ENCODE results near the gene CACNA2D2.

The CACNA2D2 gene

DNA sequence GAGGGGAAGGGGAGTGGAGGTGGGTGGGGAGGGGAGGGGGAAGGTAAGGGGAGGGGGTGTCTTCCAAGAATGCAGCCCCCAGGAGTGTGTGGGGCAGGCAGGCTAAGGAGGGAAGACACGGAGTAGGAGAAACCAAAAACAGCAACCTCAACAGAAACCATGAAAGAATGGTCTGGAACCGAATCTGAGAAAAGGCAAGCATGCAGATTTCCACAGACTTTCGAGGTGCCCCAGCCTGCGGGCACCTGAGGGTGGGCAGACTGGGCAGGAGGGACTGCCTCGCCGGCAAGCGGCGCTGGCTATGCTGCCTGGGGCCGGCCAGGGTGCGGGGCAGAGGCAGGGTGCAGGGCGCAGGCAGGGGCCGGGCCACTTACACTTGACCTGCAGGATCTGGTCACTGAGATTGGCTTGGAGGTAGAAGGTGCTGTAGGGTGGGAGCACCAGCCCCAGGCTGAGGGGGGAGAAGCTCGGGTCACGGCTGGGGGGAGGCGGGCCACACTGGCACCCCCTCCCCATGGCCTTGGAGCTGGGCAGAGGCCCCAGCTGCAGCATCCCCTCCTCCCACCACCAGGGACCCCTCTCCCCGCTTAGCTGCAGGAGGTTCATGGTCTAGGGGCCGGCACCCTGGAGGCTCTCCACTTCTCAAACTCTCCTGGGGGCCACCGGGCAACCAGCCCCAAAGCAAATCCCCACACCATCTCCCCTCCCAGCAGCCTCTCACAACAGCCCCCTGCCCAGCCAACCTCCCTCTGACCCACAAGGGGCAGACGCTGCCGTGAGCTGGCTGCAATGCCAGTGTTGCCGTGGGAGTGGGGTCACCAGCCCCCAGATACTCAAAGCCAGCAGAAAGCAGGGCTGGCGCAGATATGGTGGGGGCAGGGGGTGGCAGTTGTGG is 128.8 kb downstream of the CACNA2D2 start:
- Histone ChIP-seq H3K9ac (ENCODE audit: low read depth in 1 of 2, low read length in 2 of 2) (no peak overlapping the region), H3K9me3 (ENCODE audit: control insufficient read depth in 1 of 2, low read length in 2 of 2) (no peaks in the 10 kb centered on the region), H3K4me1 (ENCODE audit: control insufficient read depth in 1 of 2, insufficient read depth in 2 of 2, low read length in 2 of 2) (peaks cover 4 to 8% of the 10 kb centered on the region in 2 donors), H3K27ac (ENCODE audit: low read depth, low read length) (no peak overlapping the region), H3K36me3 (ENCODE audit: control insufficient read depth in 1 of 2, insufficient read depth in 2 of 2, low read length in 2 of 2) (no peaks in the 10 kb centered on the region), H3K4me3 (ENCODE audit: low read depth in 1 of 2, low read length in 2 of 2) (no peak overlapping the region), H3K27me3 (ENCODE audit: control insufficient read depth in 1 of 2, insufficient read depth in 2 of 2, low read length in 2 of 2) (no peaks in the 10 kb centered on the region)

DNA sequence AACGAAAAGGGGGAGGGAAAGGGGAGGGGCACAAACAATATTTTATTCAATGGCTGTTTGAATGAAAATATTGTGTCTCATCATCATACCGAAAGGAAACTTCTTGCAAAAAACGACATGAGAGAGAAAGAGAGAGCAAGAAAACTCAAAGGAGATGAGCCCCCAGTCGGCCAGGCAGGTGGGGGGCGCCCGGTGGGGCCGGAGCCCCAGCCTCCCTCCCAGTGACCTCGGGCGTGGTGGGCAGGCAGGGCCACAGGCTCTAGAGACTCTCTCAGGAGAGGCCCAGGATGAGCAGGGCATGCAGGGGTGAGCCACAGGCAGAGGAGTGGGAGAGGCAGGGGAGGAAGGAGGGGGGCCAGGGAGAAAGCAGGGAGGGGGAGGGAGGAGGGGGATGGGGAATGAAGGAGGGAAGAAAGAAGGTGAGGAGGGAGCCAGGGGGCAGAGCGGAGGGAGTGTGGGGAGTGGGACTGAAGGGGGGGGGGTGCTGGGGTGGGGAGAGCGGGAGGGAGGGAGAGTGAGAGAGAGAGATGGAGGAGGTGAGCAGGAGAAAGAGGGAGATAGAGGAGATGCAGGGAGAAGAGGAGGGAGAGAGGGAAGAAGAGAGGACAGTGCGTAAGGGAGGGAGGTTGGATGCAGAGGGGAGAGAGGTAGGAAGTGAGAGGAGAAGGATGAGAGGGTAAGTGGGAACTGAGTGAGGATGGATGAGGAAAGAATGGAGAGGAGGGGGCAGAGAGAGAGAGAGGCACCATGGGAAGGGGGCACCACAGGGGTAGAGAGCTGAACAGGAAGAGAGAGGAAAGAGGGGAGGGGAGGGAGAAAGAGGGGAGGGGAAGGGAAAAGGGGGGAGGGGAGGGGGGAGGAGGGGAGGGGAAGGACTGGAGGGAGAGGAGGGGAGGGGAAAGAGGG is 130.0 kb downstream of the CACNA2D2 start:
- H3K27me3 ChIP-seq (ENCODE audit: control insufficient read depth in 1 of 2, insufficient read depth in 2 of 2, low read length in 2 of 2): no peaks in the 10 kb centered on the region
- H3K4me3 ChIP-seq (ENCODE audit: low read depth in 1 of 2, low read length in 2 of 2): no peak overlapping the region
- H3K9ac ChIP-seq (ENCODE audit: low read depth in 1 of 2, low read length in 2 of 2): no peak overlapping the region
- no peaks in the 10 kb centered on the region for H3K9me3 ChIP-seq (ENCODE audit: control insufficient read depth in 1 of 2, low read length in 2 of 2)
- peaks cover 4 to 8% of the 10 kb centered on the region in 2 donors for H3K4me1 ChIP-seq (ENCODE audit: control insufficient read depth in 1 of 2, insufficient read depth in 2 of 2, low read length in 2 of 2)
- H3K27ac ChIP-seq (ENCODE audit: low read depth, low read length): no peak overlapping the region
- no peaks in the 10 kb centered on the region for H3K36me3 ChIP-seq (ENCODE audit: control insufficient read depth in 1 of 2, insufficient read depth in 2 of 2, low read length in 2 of 2)

DNA sequence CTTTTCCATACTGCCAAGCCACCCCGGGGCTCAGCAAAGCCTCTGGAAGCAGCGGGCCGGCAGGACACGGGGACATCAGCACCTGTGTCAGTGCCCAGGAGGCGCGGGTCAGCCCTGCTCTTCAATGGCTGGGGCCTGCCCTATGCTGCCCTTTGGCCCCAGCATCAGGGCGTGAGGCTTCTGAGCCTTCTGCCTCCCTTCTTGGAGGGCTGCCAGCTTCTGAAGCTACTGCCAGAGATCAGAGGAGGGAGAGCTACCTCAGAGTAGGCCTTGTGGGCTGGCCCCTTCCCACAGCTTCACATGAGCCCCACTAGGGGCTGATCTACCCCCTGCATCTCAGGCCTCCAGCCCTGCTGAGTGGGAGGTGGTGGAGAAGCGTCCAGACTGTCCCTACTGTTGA is 131.1 kb downstream of the CACNA2D2 start:
- no peak overlapping the region for H3K4me3 ChIP-seq (ENCODE audit: low read depth in 1 of 2, low read length in 2 of 2)

DNA sequence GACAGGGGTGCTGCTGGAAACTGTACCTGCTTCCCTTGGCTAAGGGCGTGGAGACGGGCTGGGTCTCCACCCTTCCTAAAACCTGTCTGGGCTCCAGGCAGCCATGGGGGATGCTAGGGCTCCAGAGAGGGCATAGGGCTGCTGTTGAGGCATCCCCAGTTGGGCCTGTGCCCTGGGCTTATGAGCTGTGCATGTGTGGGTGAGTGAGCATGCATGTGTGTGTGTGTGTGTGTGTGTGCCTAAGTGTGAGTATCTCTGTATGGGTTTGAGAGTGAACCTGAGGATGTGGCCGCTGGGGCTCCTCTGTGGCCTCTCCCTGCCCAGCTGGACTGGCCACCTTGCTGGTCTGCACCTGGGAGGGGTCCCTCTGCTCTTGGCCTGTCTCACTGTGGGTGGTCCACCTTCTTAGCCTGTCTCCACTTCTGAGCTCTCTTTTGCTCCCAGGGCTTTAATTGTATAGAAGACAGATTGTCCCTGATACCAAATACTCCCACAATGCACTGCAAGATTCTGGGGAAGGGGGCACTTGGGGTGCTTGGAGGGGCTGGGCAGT is 132.2 kb downstream of the CACNA2D2 start:
- H3K4me1 ChIP-seq (ENCODE audit: control insufficient read depth in 1 of 2, insufficient read depth in 2 of 2, low read length in 2 of 2): peaks cover 4 to 8% of the 10 kb centered on the region in 2 donors
- H3K27me3 ChIP-seq (ENCODE audit: control insufficient read depth in 1 of 2, insufficient read depth in 2 of 2, low read length in 2 of 2): no peaks in the 10 kb centered on the region
- no peak overlapping the region for H3K27ac ChIP-seq (ENCODE audit: low read depth, low read length)
- no peak overlapping the region for H3K9ac ChIP-seq (ENCODE audit: low read depth in 1 of 2, low read length in 2 of 2)
- no peak overlapping the region for H3K4me3 ChIP-seq (ENCODE audit: low read depth in 1 of 2, low read length in 2 of 2)
- no peaks in the 10 kb centered on the region for H3K36me3 ChIP-seq (ENCODE audit: control insufficient read depth in 1 of 2, insufficient read depth in 2 of 2, low read length in 2 of 2)
- no peaks in the 10 kb centered on the region for H3K9me3 ChIP-seq (ENCODE audit: control insufficient read depth in 1 of 2, low read length in 2 of 2)

More for the DNA sequence above, 131.1 kb downstream of the CACNA2D2 start:
- no peak overlapping the region for H3K27ac ChIP-seq (ENCODE audit: low read depth, low read length)
- H3K27me3 ChIP-seq (ENCODE audit: control insufficient read depth in 1 of 2, insufficient read depth in 2 of 2, low read length in 2 of 2): no peaks in the 10 kb centered on the region
- no peak overlapping the region for H3K9ac ChIP-seq (ENCODE audit: low read depth in 1 of 2, low read length in 2 of 2)
- H3K9me3 ChIP-seq (ENCODE audit: control insufficient read depth in 1 of 2, low read length in 2 of 2): no peaks in the 10 kb centered on the region
- H3K4me1 ChIP-seq (ENCODE audit: control insufficient read depth in 1 of 2, insufficient read depth in 2 of 2, low read length in 2 of 2): peaks cover 4 to 8% of the 10 kb centered on the region in 2 donors
- no peaks in the 10 kb centered on the region for H3K36me3 ChIP-seq (ENCODE audit: control insufficient read depth in 1 of 2, insufficient read depth in 2 of 2, low read length in 2 of 2)

DNA sequence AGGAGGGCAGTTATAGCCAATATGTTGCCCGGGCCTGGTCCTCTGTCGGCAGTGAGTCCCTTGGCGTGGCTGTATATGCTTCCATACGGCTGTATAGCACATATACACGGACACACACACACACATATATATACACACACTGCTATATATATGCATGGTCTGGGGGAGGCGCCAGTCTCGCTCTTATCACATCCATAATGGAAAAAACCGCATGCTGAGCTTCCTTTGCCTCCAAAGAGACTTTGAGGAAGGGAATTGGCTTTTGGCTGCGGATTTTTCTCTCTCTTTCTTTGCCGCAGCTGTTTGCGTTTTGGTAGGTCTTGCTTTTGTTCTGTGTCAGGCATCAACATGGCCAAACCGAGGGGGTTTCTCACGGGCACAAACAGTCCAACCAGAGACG is 132.8 kb downstream of the CACNA2D2 start:
- H3K9ac ChIP-seq (ENCODE audit: low read depth in 1 of 2, low read length in 2 of 2): no peak overlapping the region
- H3K4me3 ChIP-seq (ENCODE audit: low read depth in 1 of 2, low read length in 2 of 2): no peak overlapping the region
- H3K27ac ChIP-seq (ENCODE audit: low read depth, low read length): no peak overlapping the region
- H3K36me3 ChIP-seq (ENCODE audit: control insufficient read depth in 1 of 2, insufficient read depth in 2 of 2, low read length in 2 of 2): no peaks in the 10 kb centered on the region
- no peaks in the 10 kb centered on the region for H3K9me3 ChIP-seq (ENCODE audit: control insufficient read depth in 1 of 2, low read length in 2 of 2)
- H3K4me1 ChIP-seq (ENCODE audit: control insufficient read depth in 1 of 2, insufficient read depth in 2 of 2, low read length in 2 of 2): peaks cover 8 to 14% of the 10 kb centered on the region in 2 donors
- H3K27me3 ChIP-seq (ENCODE audit: control insufficient read depth in 1 of 2, insufficient read depth in 2 of 2, low read length in 2 of 2): no peaks in the 10 kb centered on the region

DNA sequence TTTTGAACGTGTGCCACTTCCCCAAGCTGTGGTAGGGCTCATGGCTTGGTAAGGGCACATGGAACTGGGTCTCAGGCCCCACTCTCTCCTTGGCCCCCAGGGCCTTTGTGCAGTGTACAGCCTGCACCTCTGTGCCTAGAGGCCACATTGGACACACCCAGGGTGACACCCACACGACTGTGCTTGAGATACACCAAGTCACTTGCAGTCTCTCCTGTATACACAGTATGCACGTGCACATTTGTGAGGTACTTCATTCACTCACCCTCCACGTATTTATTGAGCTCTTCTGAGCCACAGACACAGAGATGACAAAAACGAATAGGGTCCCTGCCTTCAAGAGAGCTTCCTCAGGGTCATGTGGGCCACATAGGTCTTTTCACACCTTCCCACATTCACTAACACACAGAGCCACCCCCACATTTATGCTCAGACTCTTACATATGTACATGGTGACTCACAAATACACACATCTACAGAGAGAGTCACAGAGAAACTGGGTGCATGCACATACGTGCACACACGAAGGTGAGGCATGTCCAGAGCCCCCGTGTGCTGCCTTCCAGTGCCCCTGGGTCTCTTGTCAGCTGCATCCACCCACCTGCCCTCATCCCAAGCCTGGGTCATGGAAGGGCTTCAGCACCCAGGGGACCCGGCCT is 134.3 kb downstream of the CACNA2D2 start:
- H3K9me3 ChIP-seq (ENCODE audit: control insufficient read depth in 1 of 2, low read length in 2 of 2): no peaks in the 10 kb centered on the region
- no peaks in the 10 kb centered on the region for H3K36me3 ChIP-seq (ENCODE audit: control insufficient read depth in 1 of 2, insufficient read depth in 2 of 2, low read length in 2 of 2)
- no peak overlapping the region for H3K27ac ChIP-seq (ENCODE audit: low read depth, low read length)
- H3K27me3 ChIP-seq (ENCODE audit: control insufficient read depth in 1 of 2, insufficient read depth in 2 of 2, low read length in 2 of 2): no peaks in the 10 kb centered on the region
- H3K9ac ChIP-seq (ENCODE audit: low read depth in 1 of 2, low read length in 2 of 2): no peak overlapping the region
- H3K4me1 ChIP-seq (ENCODE audit: control insufficient read depth in 1 of 2, insufficient read depth in 2 of 2, low read length in 2 of 2): peaks cover 11 to 24% of the 10 kb centered on the region in 2 donors
- H3K4me3 ChIP-seq (ENCODE audit: low read depth in 1 of 2, low read length in 2 of 2): no peak overlapping the region

DNA sequence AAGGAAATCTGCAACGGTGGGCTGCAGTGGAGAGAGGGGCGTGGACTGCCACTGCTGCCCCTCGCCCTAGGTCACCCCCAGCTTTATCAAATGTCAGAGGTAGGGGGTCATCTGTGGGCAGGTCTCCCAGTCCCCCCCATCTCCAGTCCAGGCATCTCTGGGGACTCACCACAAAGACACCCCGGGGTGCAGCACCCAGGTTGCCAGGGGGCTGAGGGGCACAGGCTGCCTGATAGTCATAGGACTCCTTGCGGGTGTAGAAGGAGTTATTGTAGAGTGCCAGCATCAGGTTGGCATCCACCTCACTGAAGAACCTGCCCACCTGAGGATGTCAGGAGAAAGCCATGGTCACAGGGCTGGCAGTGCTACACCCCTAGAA is 137.6 kb downstream of the CACNA2D2 start:
- no peaks in the 10 kb centered on the region for H3K9me3 ChIP-seq (ENCODE audit: control insufficient read depth in 1 of 2, low read length in 2 of 2)
- peak overlapping the region; percentile 74 to 78 for H3K9ac ChIP-seq (ENCODE audit: low read depth in 1 of 2, low read length in 2 of 2)
- H3K27me3 ChIP-seq (ENCODE audit: control insufficient read depth in 1 of 2, insufficient read depth in 2 of 2, low read length in 2 of 2): no peaks in the 10 kb centered on the region
- no peak overlapping the region for H3K27ac ChIP-seq (ENCODE audit: low read depth, low read length)
- H3K4me1 ChIP-seq (ENCODE audit: control insufficient read depth in 1 of 2, insufficient read depth in 2 of 2, low read length in 2 of 2): peaks cover 8 to 16% of the 10 kb centered on the region in 2 donors
- H3K36me3 ChIP-seq (ENCODE audit: control insufficient read depth in 1 of 2, insufficient read depth in 2 of 2, low read length in 2 of 2): no peaks in the 10 kb centered on the region
- peak overlapping the region; percentile 85 to 88 for H3K4me3 ChIP-seq (ENCODE audit: low read depth in 1 of 2, low read length in 2 of 2)

DNA sequence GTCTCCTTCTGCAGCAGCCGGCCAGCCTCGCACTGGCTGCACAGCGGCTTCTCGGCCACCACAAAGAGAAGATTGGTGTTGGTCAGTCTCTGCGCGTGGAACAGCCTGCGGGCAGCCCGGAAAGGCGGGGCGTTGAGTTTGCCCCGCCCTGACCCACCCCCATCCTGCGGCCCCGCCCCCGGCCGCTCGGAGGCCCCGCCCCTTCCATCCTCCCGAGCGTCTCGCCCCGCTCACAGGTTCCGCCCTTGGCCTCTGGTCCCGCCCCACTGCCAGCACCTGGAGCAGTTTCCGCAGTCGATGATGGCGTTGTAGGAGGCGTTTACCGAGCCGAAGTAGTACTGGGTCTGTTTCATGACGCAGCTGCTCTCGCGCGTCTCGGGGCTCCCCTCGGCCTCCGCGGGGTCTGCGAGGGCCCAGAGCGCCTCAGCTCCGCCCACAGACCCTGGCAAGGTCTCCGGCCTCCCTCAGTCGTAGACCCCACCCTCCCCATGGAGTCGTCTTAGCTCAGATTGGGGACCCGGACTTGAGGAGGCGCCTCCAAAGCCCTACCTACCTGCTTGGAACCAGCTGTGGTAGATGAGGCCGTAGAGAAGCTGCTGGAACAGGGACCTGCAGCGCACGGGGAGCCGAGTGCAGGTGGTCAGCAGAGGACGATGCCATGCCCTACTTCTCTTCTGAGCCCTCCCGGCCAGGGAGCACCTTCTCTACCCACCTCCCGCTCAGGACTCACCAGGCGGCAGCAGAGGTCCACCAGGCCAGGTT is 138.2 kb downstream of the CACNA2D2 start:
- Histone ChIP-seq H3K36me3 (ENCODE audit: control insufficient read depth in 1 of 2, insufficient read depth in 2 of 2, low read length in 2 of 2) (no peaks in the 10 kb centered on the region), H3K27me3 (ENCODE audit: control insufficient read depth in 1 of 2, insufficient read depth in 2 of 2, low read length in 2 of 2) (no peaks in the 10 kb centered on the region), H3K4me3 (ENCODE audit: low read depth in 1 of 2, low read length in 2 of 2) (peak overlapping the region; percentile 85 to 88), H3K9ac (ENCODE audit: low read depth in 1 of 2, low read length in 2 of 2) (peak overlapping the region; percentile 74 to 78), H3K27ac (ENCODE audit: low read depth, low read length) (peak overlapping the region; percentile 50), H3K9me3 (ENCODE audit: control insufficient read depth in 1 of 2, low read length in 2 of 2) (no peaks in the 10 kb centered on the region), H3K4me1 (ENCODE audit: control insufficient read depth in 1 of 2, insufficient read depth in 2 of 2, low read length in 2 of 2) (peaks cover 8 to 16% of the 10 kb centered on the region in 2 donors)

DNA sequence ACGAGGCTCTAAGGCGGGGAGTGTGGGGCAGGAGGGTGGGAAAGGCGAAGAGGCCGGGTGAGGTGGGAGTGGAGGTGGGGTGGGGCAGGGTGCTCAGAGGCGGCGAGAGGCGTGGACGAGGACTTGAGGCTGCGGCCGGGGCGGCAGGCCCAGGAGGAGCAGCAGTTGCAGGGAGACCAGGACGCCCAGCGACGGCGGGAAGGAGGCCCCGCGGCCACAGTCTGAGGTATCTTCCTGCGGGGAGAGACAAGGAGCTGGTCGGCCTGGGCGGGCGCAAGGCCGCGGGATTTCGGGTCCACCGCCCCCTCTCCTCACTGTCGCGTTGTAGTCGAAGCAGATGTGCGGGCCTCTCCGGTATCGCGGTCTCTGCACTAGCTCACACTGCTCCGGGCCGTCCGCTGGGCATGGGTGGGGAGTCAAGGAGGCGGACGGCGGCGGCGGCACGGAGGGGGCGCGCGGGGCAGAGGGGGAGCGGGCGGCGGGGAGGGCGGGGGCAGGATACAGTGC is 138.8 kb downstream of the CACNA2D2 start:
- H3K36me3 ChIP-seq (ENCODE audit: control insufficient read depth in 1 of 2, insufficient read depth in 2 of 2, low read length in 2 of 2): no peaks in the 10 kb centered on the region
- no peaks in the 10 kb centered on the region for H3K9me3 ChIP-seq (ENCODE audit: control insufficient read depth in 1 of 2, low read length in 2 of 2)
- H3K4me3 ChIP-seq (ENCODE audit: low read depth in 1 of 2, low read length in 2 of 2): peak overlapping the region; percentile 66
- H3K27ac ChIP-seq (ENCODE audit: low read depth, low read length): no peak overlapping the region
- peak overlapping the region; percentile 33 to 57 for H3K9ac ChIP-seq (ENCODE audit: low read depth in 1 of 2, low read length in 2 of 2)
- no peaks in the 10 kb centered on the region for H3K27me3 ChIP-seq (ENCODE audit: control insufficient read depth in 1 of 2, insufficient read depth in 2 of 2, low read length in 2 of 2)
- H3K4me1 ChIP-seq (ENCODE audit: control insufficient read depth in 1 of 2, insufficient read depth in 2 of 2, low read length in 2 of 2): peaks cover 10 to 19% of the 10 kb centered on the region in 2 donors

All from duodenal mucosa (tissue), 2 donors.